ENCODE data around the gene LZTS2. TPM values are rescaled to one million over a fixed set of nuclear protein-coding genes. Genes with fewer than 3 reads are reported as not detected.

The LZTS2 gene
- total RNA-seq, 8 experiments from 2014 or later = 24.4 to 59.7 (median 48.2) TPM

DNA sequence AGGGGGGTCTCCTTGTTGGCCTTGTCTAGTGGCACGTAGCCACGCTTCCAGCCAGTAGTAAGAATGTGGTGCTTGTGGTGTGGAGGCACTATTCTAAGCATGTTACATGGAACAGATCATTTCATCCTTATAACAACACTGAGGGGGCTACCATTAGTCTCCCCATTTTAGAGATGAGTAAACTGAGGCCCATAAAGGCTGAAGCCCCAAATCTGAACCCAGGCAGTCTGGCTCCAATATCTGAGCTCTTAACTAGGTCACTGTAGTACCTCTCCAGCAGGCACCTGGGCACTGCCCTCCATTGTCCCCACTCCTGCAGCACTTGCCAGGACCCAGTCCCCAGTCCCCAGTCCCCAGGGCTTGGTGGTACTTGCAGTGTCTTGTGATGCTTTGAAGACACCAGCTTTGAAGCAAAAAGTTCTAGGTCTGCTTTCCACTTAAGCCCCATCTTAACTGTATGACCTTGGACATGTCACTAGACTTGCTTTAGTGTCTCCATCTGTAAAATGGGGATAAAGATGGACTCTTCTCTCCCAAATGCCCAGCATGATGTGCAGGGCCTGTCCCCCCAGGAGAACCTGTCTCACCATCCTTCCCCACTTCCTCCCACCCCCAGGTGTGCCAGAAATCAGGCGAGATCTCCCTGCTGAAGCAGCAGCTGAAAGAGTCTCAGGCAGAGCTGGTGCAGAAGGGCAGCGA lies 6.4 kb downstream of the LZTS2 start:
- Histone ChIP-seq H3K4me1 (replicated peaks in 1 of 2) (peaks cover 20 to 27% of the 10 kb centered on the region in 2 donors), H3K4me3 (no peak overlapping the region), H3K27ac (peak overlapping the region in 1 of 2 donors; percentile 33)
- in situ Hi-C loops (cut with MboI; ENCODE audit: low pct_unique_long_range_greater_than_20kb in 2 of 9, low sequenced_read_pairs in 9 of 9, unreplicated experiment in 9 of 9) = no loop called here
- ATAC-seq (replicated peaks in 6 of 8) = no peak
- 100% methylated on average over 1 of the region's 4 CpGs; no CpG with 5 or more reads in 8 of the 10 experiments for WGBS, 10 experiments

DNA sequence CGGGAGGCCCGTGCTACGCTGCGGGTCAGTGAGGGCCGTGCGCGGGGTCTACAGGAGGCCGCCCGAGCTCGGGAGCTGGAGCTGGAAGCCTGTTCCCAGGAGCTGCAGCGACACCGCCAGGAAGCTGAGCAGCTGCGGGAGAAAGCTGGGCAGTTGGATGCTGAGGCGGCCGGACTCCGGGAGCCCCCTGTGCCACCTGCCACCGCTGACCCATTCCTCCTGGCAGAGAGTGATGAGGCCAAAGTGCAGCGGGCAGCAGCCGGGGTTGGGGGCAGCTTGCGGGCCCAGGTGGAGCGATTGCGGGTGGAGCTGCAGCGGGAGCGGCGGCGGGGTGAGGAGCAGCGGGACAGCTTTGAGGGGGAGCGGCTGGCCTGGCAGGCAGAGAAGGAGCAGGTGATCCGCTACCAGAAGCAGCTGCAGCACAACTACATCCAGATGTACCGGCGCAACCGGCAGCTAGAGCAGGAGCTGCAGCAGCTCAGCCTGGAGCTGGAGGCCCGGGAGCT lies 7.0 kb downstream of the LZTS2 start:
- ATAC-seq (replicated peaks in 6 of 8) = peak in 3 of 8 experiments; percentile 11 to 18 (median 11)
- H3K27ac ChIP-seq = peak overlapping the region; percentile 33 to 70
- WGBS, 10 experiments = 80 to 95% (median 91%) methylated on average over 4 to 11 of the region's 33 CpGs; no CpG with 5 or more reads in 6 of the 10 experiments
- H3K4me3 ChIP-seq = no peak overlapping the region
- in situ Hi-C loops (cut with MboI; ENCODE audit: low pct_unique_long_range_greater_than_20kb in 2 of 9, low sequenced_read_pairs in 9 of 9, unreplicated experiment in 9 of 9) = no loop called here
- H3K4me1 ChIP-seq (replicated peaks in 1 of 2) = peaks cover 14 to 23% of the 10 kb centered on the region in 2 donors

DNA sequence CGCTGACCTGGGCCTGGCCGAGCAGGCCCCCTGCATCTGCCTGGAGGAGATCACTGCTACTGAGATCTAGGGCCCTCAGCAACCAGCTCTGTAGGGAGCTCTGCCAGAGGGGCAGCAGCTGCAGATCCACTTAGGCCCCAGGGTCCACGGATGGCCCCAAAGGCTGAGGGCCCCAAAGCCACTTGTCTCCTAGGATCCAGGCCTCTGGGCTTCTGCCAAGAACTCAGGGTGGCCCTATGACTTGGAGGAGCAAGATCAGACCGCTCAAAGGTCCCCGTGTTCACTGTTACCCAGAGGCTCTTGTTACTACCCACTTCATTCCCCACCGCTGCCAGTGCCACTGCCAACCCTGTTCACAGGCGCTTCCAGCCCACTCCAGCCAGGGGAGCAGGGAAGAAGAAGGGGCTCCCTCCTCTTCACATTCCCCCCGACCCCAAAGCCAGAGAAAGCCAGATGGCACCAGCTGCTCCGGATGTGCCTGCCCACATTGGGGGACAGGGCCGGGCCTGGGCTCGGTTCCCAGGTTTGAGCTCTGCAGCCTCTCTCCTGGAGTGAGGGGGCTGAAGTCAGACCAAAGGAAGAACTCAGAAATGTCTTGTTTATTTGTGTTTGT lies 7.6 kb downstream of the LZTS2 start:
- peak overlapping the region; percentile 11 to 70 for H3K27ac ChIP-seq
- peak in 2 of 8 experiments; percentile 3 to 12 for ATAC-seq (replicated peaks in 6 of 8)
- H3K4me1 ChIP-seq (replicated peaks in 1 of 2) = peaks cover 10 to 18% of the 10 kb centered on the region in 2 donors
- in situ Hi-C loops (cut with MboI; ENCODE audit: low pct_unique_long_range_greater_than_20kb in 2 of 9, low sequenced_read_pairs in 9 of 9, unreplicated experiment in 9 of 9) = no loop called here
- H3K4me3 ChIP-seq = no peak overlapping the region
- 31 to 100% (median 56%) methylated on average over 2 to 5 of the region's 11 CpGs; no CpG with 5 or more reads in 7 of the 10 experiments for WGBS, 10 experiments

DNA sequence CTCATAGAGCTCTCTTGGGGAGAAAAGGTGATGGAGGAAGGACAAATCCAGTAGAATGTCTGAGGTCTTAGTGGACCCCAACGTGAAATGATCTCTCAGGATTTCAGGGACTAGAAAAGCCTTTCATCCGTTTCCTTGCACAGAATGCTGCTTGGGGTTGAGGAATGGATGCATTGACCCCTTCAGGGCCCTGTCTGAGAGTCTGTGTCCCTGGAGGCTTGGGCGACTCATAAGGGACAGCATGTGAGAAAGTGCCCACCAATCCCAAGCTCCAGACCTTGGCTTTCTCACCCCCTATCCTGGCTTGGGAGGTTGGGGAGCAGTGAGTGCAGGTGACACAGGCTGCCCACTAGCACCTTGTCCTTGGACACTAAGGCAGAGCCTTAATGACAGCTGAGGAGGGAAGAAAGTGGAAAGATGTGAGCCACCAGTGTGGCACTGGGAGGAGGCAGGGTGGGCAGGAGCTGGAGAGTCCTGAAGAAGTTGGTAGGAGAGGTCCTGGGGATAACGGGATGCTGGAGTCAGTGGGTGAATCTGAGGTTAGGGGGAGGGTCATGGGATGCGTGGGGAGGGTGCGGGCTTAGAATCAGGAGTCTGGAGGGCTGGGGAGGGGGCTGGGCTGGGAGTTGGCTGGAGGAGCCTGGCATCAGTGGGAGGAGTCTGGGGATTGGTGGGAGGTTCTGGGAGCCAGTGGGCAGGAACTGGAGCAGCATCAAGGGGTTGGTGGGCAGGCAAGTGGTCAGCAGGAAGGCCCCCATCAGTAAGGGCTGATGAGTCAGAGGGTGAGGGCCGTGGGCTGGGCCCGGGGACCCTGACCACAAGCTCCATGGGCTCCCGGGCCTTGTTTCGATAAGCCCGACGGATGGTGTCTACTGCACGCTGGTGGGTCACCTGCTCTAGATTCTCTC lies 8.6 kb downstream of the LZTS2 start:
- no peak for ATAC-seq (replicated peaks in 6 of 8)
- H3K4me1 ChIP-seq (replicated peaks in 1 of 2) = peaks cover 10 to 18% of the 10 kb centered on the region in 2 donors
- H3K4me3 ChIP-seq = no peak overlapping the region
- 60 to 85% (median 80%) methylated on average over 1 to 6 of the region's 13 CpGs; no CpG with 5 or more reads in 6 of the 10 experiments for WGBS, 10 experiments
- in situ Hi-C loops (cut with MboI; ENCODE audit: low pct_unique_long_range_greater_than_20kb in 2 of 9, low sequenced_read_pairs in 9 of 9, unreplicated experiment in 9 of 9) = no loop called here
- no peak overlapping the region for H3K27ac ChIP-seq

DNA sequence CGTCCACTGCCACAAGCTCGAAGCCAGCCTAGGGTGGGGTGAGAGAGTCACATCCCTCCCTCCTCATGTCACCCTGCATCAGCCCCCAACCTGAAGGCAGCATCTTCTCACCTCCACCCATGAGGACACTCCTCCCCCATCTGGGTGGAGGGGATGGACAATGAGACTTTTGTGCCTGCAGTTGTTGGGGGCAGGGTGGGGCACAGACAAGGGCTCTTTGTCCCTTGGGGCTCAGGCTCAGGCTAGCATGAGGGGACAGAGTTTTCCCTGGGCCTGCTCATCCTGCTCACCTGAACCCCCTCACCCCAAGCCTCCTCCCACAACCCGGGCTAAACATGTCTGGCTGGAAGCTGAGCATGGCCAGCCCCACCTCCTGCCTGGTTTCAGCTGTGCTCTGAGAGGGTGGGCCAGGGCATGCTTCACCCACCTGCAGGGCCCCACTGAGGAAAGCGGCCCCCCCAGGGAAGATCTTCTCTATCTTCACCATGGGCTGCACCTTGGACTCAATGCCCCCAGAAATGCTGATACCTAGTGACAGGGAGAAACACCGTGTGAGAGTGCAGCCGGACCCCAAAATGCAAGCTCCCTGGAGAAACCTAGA lies 9.3 kb downstream of the LZTS2 start:
- H3K4me1 ChIP-seq (replicated peaks in 1 of 2) = peaks cover 10 to 18% of the 10 kb centered on the region in 2 donors
- WGBS, 10 experiments = 70 to 85% (median 80%) methylated on average over 1 to 4 of the region's 6 CpGs; no CpG with 5 or more reads in 7 of the 10 experiments
- in situ Hi-C loops (cut with MboI; ENCODE audit: low pct_unique_long_range_greater_than_20kb in 2 of 9, low sequenced_read_pairs in 9 of 9, unreplicated experiment in 9 of 9) = no loop called here
- no peak overlapping the region for H3K4me3 ChIP-seq
- ATAC-seq (replicated peaks in 6 of 8) = no peak
- no peak overlapping the region for H3K27ac ChIP-seq

DNA sequence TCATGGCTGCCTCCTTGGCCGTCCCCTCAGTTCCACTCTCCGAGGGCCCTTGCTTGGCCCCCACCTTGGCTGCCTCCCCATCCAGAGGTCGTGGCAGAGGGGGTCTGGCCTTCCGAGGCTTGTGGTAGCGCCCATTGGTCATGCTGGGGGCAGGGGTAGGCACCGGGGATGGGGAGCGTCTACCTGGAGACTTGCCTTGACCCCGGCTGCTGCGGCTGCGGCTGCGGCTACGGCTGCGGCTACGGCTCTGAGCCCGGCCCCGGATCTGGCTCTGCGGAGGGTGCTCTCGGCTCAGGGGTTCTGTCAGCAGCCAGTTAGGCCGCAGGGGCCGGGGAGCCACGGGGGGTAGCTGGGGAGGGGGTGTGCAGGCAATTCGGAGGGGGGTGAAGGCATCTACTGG lies 10.7 kb downstream of the LZTS2 start:
- Histone ChIP-seq H3K27ac (no peak overlapping the region), H3K4me1 (replicated peaks in 1 of 2) (peaks cover 10 to 23% of the 10 kb centered on the region in 2 donors), H3K4me3 (no peak overlapping the region)
- no peak for ATAC-seq (replicated peaks in 6 of 8)
- in situ Hi-C loops (cut with MboI; ENCODE audit: low pct_unique_long_range_greater_than_20kb in 2 of 9, low sequenced_read_pairs in 9 of 9, unreplicated experiment in 9 of 9) = no loop called here
- WGBS, 10 experiments = 100% methylated on average over 1 of the region's 22 CpGs; no CpG with 5 or more reads in 8 of the 10 experiments

DNA sequence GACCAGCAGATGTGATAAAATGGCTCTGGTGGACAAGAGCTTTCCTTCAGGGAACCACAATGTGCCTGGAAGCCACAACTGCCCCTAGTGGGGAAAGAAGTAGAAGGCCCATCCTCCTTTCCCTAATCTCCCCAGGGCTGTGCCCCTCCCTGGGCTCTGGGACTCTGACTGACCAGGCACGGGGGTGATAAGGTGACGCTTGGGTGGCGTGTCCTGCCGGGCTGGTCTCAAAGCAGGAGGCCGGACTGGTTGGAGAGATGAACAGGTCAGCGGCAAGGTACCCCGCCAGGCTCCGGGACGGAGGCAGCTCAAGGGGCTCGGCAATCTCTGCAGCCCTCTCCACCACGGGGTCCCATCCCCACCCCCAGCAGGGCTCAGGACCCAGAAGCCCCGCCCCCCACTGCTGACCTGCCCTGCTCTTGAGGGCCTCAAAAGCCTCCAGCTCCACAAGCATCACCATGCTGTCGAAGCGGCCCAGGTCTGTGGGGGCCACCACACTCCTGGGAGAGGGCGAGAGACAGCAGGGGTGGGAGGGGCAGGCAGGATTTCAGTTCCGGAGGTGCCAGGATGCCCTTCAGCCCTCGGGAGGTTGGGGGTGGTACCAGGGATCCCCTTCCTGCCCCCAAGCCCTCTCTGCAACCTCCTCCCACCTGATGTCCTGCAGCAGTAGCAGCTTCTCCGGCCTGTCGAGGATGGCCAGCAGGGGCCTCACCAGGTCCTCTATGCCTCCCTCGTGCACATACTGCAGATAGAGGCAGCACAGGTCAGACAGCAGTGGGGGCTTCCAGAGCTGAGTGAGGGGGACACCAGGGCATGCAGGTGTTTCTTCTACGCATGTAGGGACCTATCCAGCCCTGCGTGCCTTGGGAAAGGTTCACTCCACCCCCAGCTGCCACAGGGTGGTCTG lies 12.2 kb downstream of the LZTS2 start:
- in situ Hi-C loops (cut with MboI; ENCODE audit: low pct_unique_long_range_greater_than_20kb in 2 of 9, low sequenced_read_pairs in 9 of 9, unreplicated experiment in 9 of 9) = no loop called here
- ATAC-seq (replicated peaks in 6 of 8) = no peak
- Histone ChIP-seq H3K4me3 (no peak overlapping the region), H3K4me1 (replicated peaks in 1 of 2) (peaks cover 10 to 23% of the 10 kb centered on the region in 2 donors), H3K27ac (no peak overlapping the region)
- WGBS, 10 experiments = 37 to 100% (median 62%) methylated on average over 1 to 4 of the region's 22 CpGs; no CpG with 5 or more reads in 5 of the 10 experiments

DNA sequence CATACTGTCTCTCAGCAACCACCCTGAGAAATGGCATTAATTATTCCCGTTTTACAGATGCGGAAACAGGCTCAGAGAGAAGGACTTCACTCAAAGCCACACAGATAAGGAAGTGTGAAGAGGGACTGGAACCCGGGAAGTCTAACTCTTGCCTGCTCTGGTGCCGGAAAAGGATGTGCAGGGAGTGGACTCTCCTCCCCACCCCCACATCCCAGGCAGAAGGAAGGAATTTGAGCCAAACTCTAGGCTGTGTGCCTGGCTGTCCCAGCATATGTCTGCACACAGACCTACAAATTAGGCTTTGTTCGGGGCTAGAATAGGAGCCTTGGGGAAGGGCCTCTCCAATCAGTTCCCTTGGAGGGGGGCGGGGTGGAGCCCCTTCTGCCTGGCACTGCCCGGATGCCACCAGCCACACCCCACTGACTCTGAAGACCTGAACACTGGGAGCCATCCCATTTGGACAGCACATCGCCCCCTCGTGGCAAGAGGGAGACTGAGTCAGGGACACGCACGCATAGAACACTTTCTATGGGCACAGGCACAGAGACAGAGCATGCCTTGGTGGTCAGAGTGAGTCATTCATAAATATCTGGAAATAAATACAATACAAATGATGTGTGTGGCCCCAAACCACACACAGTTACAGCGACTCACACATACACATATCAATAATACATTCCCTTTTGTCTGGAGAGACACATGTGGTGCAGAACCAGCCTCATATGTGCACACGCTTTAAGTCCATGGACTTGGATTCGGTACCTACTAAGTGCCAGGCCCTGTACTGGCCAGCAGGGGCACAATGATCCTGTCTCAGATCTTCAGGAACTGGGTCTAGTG lies 13.1 kb downstream of the LZTS2 start:
- Histone ChIP-seq H3K4me1 (replicated peaks in 1 of 2) (peaks cover 10 to 20% of the 10 kb centered on the region in 2 donors), H3K4me3 (no peak overlapping the region), H3K27ac (no peak overlapping the region)
- in situ Hi-C loops (cut with MboI; ENCODE audit: low pct_unique_long_range_greater_than_20kb in 2 of 9, low sequenced_read_pairs in 9 of 9, unreplicated experiment in 9 of 9) = no loop called here
- 0 to 80% (median 20%) methylated on average over 1 to 7 of the region's 14 CpGs; no CpG with 5 or more reads in 1 of the 10 experiments for whole genome bisulfite sequencing, 10 experiments
- peak; percentile 70 to 93 (median 80) for ATAC-seq (replicated peaks in 6 of 8)

DNA sequence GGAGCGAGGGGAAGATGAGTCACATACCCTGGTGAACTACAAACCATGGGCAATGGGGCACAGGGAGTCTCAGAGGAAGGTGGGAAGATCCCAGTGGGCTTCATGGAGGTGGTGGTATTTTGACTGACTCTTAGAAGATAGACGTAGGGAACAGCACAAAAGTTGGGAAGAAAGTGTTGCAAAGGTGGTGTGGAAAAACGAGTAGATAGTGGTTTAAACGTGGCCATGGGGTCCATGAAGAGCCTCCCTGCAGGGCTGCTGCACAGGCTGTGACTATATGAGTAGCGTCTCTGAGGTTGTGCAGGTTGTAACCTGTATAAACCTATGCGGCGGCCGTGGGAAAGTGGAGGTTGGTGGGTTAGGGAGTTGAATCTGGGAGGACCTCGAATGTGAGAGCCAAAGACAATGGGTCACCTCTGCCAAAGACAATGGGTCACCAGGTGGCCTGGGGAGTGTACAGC lies 13.8 kb downstream of the LZTS2 start:
- H3K4me3 ChIP-seq = no peak overlapping the region

DNA sequence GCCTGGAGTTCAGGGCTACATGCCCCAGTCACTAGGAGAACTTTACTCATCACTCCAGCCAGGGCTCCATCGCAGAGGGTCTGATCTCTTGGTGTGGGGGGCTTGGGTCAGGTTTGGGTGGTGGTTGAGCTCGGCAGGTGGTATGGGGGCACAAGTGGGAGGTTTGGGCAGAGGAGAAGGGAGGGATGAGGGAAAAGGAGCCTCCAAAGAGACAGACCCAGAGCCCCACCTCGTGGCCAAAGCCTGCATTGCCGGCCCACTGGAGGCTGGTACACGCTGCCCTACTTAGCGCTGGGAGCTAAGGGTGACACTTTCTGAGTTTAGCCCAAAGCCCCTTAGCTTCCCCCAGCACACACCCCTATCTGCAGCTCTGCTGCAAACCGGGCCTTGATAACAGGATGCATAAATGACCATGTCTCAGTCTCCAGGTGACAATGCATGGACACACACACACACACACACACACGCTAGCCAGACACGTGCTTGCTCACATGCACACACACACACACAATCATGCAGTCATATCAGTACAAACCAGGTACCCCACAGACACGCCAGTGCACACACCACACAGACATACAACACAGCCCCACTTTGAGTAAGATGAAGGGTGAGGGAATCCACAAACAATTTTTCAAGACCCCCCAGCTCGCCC lies 14.7 kb downstream of the LZTS2 start:
- H3K27ac ChIP-seq = no peak overlapping the region
- WGBS, 10 experiments = 0 to 33% (median 5%) methylated on average over 2 to 5 of the region's 11 CpGs; no CpG with 5 or more reads in 6 of the 10 experiments
- peak; percentile 8 to 57 (median 43) for ATAC-seq (replicated peaks in 6 of 8)
- in situ Hi-C loops (cut with MboI; ENCODE audit: low pct_unique_long_range_greater_than_20kb in 2 of 9, low sequenced_read_pairs in 9 of 9, unreplicated experiment in 9 of 9) = no loop called here
- H3K4me3 ChIP-seq = no peak overlapping the region
- peaks cover 10 to 14% of the 10 kb centered on the region in 2 donors for H3K4me1 ChIP-seq (replicated peaks in 1 of 2)

More for the DNA sequence above, 13.8 kb downstream of the LZTS2 start:
- in situ Hi-C loops (cut with MboI; ENCODE audit: low pct_unique_long_range_greater_than_20kb in 2 of 9, low sequenced_read_pairs in 9 of 9, unreplicated experiment in 9 of 9) = no loop called here
- no peak overlapping the region for H3K27ac ChIP-seq
- no peak for ATAC-seq (replicated peaks in 6 of 8)
- WGBS, 10 experiments = 20 to 90% (median 57%) methylated on average over 2 to 9 of the region's 9 CpGs
- H3K4me1 ChIP-seq (replicated peaks in 1 of 2) = peaks cover 10 to 16% of the 10 kb centered on the region in 2 donors
